Measurements from ENCODE around the gene TMPRSS13.
A peak's percentile ranks its signal among the peaks of the same experiment; 100 is the strongest.

TMPRSS13 gene

GRCh38 chr11:117884994-117885393 lies 44.2 kb downstream of the TMPRSS13 start:
- DNase-seq, result no peak

GRCh38 chr11:117883063-117883462 lies 46.1 kb downstream of the TMPRSS13 start:
- DNase-seq, result no peak

GRCh38 chr11:117882311-117882905 lies 46.8 kb downstream of the TMPRSS13 start:
- DNase-seq, result no peak

GRCh38 chr11:117881217-117881616 lies 48.0 kb downstream of the TMPRSS13 start:
- no peak for DNase-seq

- DNase-seq, result no peak
These were observed 49.4 kb downstream of the TMPRSS13 start for GRCh38 chr11:117879516-117880480.

GRCh38 chr11:117878939-117879475 lies 50.2 kb downstream of the TMPRSS13 start:
- no peak for DNase-seq

GRCh38 chr11:117878314-117878938 lies 50.8 kb downstream of the TMPRSS13 start:
- no peak for DNase-seq

- no peak for DNase-seq
These were observed 52.0 kb downstream of the TMPRSS13 start for GRCh38 chr11:117877120-117877784.

- DNase-seq, result peak; percentile 79
These were observed 52.7 kb downstream of the TMPRSS13 start, which contains the start of gene FXYD6 for GRCh38 chr11:117876341-117877119. FXYD6 (minus strand) TSS chr11:117876658; CDS start chr11:117842776, 33,882 bp downstream.

- no peak for DNase-seq
These were observed 53.2 kb downstream of the TMPRSS13 start for GRCh38 chr11:117876059-117876340.

- no peak for DNase-seq
These were observed 53.7 kb downstream of the TMPRSS13 start for GRCh38 chr11:117875382-117876058.

- no peak for DNase-seq
These were observed 54.3 kb downstream of the TMPRSS13 start for GRCh38 chr11:117874910-117875381.

GRCh38 chr11:117874253-117874909 lies 54.8 kb downstream of the TMPRSS13 start:
- DNase-seq, result no peak

GRCh38 chr11:117873828-117874125 lies 55.4 kb downstream of the TMPRSS13 start:
- no peak for DNase-seq

- no peak for DNase-seq
These were observed 56.0 kb downstream of the TMPRSS13 start for GRCh38 chr11:117872975-117873827.

- no peak for DNase-seq
These were observed 56.7 kb downstream of the TMPRSS13 start for GRCh38 chr11:117872420-117872961.

GRCh38 chr11:117871784-117872183 lies 57.4 kb downstream of the TMPRSS13 start:
- no peak for DNase-seq

GRCh38 chr11:117871160-117871559 lies 58.0 kb downstream of the TMPRSS13 start:
- DNase-seq, result no peak

GRCh38 chr11:117870103-117870952 lies 58.9 kb downstream of the TMPRSS13 start:
- DNase-seq, result no peak

All from NCI-H510A (cell line).